HL-60 (cell line): Measurements from ENCODE around the gene ARNT2.

Experiments
- DNase-seq, 2 experiments: peaks; one replicate each; pipeline ENCODE4 v3.0.0-alpha.2; 2010 to 2020; ENCODE audit warnings: low read depth in 1 of 2, low spot score in 1 of 2
- H3K27ac ChIP-seq: fragments of 250-450 bp; sonication (Bioruptor Pico); replicated peaks from 2 replicates; pipeline ENCODE4 v1.5.1; 2020; ENCODE audit warnings: mild to moderate bottlenecking, moderate library complexity
- H3K27me3 ChIP-seq: fragments of 250-450 bp; sonication (Bioruptor Pico); 2 replicates; pipeline ENCODE4 v1.5.1; 2021; ENCODE audit warnings: mild to moderate bottlenecking, moderate library complexity; ENCODE audit not compliant: insufficient read depth, poor library complexity, severe bottlenecking
- H3K4me3 ChIP-seq: replicated peaks from 2 replicates; pipeline ENCODE4 v1.5.1; 2011; ENCODE audit warnings: mild to moderate bottlenecking, control low read depth, low read length; ENCODE audit not compliant: insufficient read depth
- GABPA ChIP-seq: IDR thresholded peaks from 2 replicates; pipeline ENCODE4 v1.6.1; 2012; ENCODE audit warnings: low read depth
- POLR2AphosphoS5 ChIP-seq: IDR thresholded peaks from 2 replicates; pipeline ENCODE4 v1.6.1; 2012; ENCODE audit warnings: low read depth
- SPI1 ChIP-seq: IDR thresholded peaks from 2 replicates; pipeline ENCODE4 v1.6.1; 2012; ENCODE audit warnings: low read depth, mild to moderate bottlenecking, borderline replicate concordance
- TF ChIP-seq, protein P1 (sequence below): IDR thresholded peaks from 2 replicates; pipeline ENCODE4 v1.6.1; 2012; ENCODE audit warnings: low read depth; ENCODE audit not compliant: insufficient replicate concordance
- TF ChIP-seq, protein P2 (sequence below): IDR thresholded peaks from one replicate; pipeline ENCODE4 v1.5.1; 2011; ENCODE audit warnings: low read length, control low read depth, inconsistent platforms; ENCODE audit not compliant: insufficient read depth

ARNT2 gene

DNA sequence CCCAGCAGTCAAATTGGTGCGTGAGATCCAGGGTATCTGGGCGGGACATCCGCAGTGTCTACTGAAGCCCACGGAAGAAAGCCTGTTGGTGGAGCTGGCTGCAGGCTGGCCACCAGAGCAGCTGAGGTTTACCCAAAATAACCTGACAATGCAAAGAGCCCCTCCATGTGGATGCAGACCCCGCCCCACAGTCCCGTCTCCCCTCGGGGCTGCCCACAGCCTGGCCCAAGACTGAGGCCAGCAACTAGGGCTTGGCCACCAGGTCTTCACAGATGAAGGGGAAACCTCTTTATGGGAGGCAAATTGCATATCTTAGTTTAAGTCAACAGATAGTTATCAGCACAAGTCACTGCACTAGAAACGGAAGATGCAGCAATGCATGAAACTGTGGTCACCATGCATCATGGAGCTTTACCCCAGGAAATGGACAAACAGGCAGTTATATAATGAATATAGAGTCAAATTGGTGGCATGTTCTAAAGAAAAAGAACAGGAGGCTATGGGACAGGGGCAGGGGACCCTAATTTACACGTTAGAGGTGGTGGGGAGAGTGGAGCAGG lies 86.3 kb downstream of the ARNT2 start:
- TF ChIP-seq SPI1 (no peak), GABPA (no peak), POLR2AphosphoS5 (no peak)
- TF ChIP-seq, protein P1, sequence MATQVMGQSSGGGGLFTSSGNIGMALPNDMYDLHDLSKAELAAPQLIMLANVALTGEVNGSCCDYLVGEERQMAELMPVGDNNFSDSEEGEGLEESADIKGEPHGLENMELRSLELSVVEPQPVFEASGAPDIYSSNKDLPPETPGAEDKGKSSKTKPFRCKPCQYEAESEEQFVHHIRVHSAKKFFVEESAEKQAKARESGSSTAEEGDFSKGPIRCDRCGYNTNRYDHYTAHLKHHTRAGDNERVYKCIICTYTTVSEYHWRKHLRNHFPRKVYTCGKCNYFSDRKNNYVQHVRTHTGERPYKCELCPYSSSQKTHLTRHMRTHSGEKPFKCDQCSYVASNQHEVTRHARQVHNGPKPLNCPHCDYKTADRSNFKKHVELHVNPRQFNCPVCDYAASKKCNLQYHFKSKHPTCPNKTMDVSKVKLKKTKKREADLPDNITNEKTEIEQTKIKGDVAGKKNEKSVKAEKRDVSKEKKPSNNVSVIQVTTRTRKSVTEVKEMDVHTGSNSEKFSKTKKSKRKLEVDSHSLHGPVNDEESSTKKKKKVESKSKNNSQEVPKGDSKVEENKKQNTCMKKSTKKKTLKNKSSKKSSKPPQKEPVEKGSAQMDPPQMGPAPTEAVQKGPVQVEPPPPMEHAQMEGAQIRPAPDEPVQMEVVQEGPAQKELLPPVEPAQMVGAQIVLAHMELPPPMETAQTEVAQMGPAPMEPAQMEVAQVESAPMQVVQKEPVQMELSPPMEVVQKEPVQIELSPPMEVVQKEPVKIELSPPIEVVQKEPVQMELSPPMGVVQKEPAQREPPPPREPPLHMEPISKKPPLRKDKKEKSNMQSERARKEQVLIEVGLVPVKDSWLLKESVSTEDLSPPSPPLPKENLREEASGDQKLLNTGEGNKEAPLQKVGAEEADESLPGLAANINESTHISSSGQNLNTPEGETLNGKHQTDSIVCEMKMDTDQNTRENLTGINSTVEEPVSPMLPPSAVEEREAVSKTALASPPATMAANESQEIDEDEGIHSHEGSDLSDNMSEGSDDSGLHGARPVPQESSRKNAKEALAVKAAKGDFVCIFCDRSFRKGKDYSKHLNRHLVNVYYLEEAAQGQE, result no peak
- TF ChIP-seq, protein P2, sequence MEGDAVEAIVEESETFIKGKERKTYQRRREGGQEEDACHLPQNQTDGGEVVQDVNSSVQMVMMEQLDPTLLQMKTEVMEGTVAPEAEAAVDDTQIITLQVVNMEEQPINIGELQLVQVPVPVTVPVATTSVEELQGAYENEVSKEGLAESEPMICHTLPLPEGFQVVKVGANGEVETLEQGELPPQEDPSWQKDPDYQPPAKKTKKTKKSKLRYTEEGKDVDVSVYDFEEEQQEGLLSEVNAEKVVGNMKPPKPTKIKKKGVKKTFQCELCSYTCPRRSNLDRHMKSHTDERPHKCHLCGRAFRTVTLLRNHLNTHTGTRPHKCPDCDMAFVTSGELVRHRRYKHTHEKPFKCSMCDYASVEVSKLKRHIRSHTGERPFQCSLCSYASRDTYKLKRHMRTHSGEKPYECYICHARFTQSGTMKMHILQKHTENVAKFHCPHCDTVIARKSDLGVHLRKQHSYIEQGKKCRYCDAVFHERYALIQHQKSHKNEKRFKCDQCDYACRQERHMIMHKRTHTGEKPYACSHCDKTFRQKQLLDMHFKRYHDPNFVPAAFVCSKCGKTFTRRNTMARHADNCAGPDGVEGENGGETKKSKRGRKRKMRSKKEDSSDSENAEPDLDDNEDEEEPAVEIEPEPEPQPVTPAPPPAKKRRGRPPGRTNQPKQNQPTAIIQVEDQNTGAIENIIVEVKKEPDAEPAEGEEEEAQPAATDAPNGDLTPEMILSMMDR, result no peak
- Histone ChIP-seq H3K27me3 (no peaks in the 10 kb centered on the region), H3K4me3 (no peak overlapping the region), H3K27ac (no peak overlapping the region)
- DNase-seq, result no peak

DNA sequence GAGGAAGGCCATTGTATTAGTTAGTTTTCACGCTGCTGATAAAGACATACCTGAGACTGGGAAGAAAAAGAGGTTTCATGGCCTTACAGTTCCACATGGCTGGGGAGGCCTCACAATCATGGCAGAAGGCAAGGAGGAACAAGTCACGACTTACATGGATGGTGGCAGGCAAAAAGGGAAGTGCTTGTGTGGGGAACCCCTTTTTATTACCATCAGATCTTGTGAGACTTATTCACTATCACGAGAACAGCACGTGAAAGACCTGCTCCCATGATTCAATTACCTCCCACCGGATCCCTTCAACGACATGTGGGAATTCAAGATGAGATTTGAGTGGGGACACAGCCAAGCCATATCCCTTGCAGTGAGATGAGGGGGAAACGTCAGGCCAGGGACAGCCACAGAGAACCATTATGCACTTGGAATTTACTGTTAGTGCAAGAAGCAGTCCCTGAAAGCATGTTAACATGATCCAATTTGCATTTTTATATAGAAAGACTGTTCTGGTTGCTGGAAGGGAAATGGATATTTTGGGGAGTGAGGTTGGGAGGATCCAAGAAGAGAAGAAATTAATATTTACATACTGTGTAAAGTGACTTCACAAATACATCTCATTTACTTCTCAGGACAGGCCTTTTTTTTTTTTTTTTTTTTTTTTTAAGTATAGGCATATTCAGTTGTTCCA lies 87.1 kb downstream of the ARNT2 start:
- Histone ChIP-seq H3K4me3 (no peak overlapping the region), H3K27ac (no peak overlapping the region)
- TF ChIP-seq SPI1, result peak; percentile 64; the same call in 1 of the 2 replicates
- TF ChIP-seq, protein P2, result no peak

DNA sequence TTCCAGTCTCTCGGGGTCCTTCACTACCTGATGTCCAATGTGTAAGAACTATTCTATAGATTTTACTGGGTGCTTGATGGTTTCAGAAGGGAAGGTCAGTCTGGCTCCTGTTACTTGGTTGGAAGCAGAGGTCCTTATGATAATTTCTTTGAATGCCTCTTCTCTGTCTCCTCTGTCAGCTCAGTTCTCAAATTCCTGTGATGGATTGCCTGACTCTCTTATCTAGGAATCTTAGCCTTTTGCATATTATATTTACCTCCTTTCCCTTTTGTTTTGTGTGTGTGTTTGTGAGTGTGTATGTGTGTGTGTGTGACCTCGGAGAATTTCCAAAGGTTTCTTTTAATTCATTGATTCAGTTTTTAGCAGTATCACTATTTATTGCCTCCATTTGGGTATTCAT lies 88.2 kb downstream of the ARNT2 start:
- H3K27me3 ChIP-seq, result no peaks in the 10 kb centered on the region
- no peak for DNase-seq
- no peak overlapping the region for H3K4me3 ChIP-seq
- H3K27ac ChIP-seq, result no peak overlapping the region
- TF ChIP-seq, protein P1, result no peak
- TF ChIP-seq SPI1 (no peak), POLR2AphosphoS5 (no peak), GABPA (no peak)
- TF ChIP-seq, protein P2, result no peak

More for the DNA sequence above, 87.1 kb downstream of the ARNT2 start:
- DNase-seq, result no peak
- H3K27me3 ChIP-seq, result no peaks in the 10 kb centered on the region

DNA sequence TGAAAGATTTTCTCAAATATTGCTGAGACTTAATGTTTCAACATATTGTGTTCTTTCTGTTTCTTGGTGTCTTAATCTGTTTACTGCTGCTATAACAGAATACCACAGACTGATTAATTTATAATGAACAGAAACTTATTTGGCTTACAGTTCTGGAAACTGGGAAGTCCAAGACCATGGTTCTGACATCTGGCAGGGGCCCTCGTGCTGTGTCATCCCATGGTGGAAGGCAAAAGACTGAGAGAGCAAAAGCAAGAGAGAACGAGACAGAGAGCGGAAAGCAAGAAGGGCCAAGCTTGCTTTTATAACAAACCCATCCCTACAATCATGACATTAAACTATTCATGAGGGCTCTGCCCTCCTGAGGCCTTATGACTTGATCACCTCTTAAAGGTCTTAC lies 88.7 kb downstream of the ARNT2 start:
- no peak for DNase-seq

More for the DNA sequence above, 88.7 kb downstream of the ARNT2 start:
- Histone ChIP-seq H3K27me3 (no peaks in the 10 kb centered on the region), H3K27ac (no peak overlapping the region), H3K4me3 (no peak overlapping the region)
- TF ChIP-seq, protein P1, result no peak
- no peak for TF ChIP-seq SPI1
- TF ChIP-seq, protein P2, result no peak
- TF ChIP-seq GABPA, result no peak
- no peak for TF ChIP-seq POLR2AphosphoS5
